ENCODE measurements around the gene HOMER2.

- TF ChIP-seq POLR2A (IDR thresholded peaks at IDR 0.05) (no peak), CTCF (IDR thresholded peaks at IDR 0.05) (no peak)
These were observed 121.9 kb downstream of the HOMER2 start for GRCh38 chr15:82830427-82831173.

Data from suprapubic skin (tissue), 3 donors.